ENCODE measurements around the gene ASTN2.

DNA sequence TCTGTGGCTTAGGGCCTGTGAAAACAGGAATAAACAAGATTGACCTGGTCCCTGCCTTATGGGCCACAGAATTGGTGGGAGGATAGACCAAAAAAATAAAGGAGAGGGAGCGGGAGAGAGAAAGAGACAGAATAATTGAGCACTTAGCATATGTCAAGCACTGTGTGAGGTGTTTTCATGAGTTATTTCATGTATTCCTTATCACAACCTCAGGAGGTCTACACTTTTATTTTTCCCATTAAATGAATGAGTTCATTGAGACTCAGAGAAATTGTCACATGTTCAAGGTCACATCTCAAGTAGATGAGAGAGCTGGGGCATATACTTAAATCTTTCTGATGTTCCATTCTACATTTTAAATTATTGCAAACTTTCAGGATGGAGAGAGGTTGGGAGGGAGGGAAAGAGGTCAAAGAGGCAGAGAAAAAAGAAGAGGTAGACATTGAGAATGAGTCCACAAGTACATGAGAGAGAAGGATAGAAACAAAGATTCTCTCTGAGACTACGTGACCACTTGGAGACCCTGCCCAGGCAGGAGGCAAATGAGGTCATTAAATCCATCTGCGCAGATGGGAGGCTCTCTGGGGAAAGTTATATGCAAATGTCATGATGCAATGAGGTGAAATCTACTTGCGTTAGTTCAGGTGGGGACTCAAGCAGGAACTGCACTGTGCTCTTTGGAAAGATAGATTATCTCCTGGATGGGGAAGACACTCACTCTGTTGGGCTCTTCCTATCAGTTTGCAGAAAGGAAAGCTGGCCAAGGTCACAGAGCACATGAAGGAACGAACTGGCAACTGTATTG is 1019.8 kb downstream of the ASTN2 start:
- TF ChIP-seq SUZ12 (IDR thresholded peaks at IDR 0.05; ENCODE audit: extremely low read depth, insufficient read depth, insufficient read length) = no peak
- no peak for TF ChIP-seq ZNF274 (IDR thresholded peaks at IDR 0.05; ENCODE audit: low read depth, low read length)

Measured in NT2/D1 (cell line).